CD14-positive monocyte (primary cell): ENCODE measurements around the gene PLCD3. TPM values are rescaled to one million over a fixed set of nuclear protein-coding genes. Genes with fewer than 3 reads are reported as not detected.

ENCODE experiments used
- DNase-seq, 3 donors: peaks; one replicate each; pipeline ENCODE4 v3.0.0-alpha.2; 2011 to 2022
- H2AFZ ChIP-seq: 2 replicates; pipeline ENCODE4 v1.6.0; 2012; ENCODE audit warnings: mild to moderate bottlenecking, low read depth, low read length, inconsistent platforms; ENCODE audit not compliant: insufficient read depth, poor library complexity, severe bottlenecking
- H3K27ac ChIP-seq, 2 donors: 1 replicate in 1 of 2; 2 replicates in 1 of 2; pipeline ENCODE4 v1.5.1; 2012 to 2013; ENCODE audit warnings: low read length in 2 of 2, control low read depth in 1 of 2, inconsistent platforms in 1 of 2, low read depth in 1 of 2, mild to moderate bottlenecking in 1 of 2
- H3K27me3 ChIP-seq, 2 donors: one replicate each; pipeline versions ENCODE4 v1.6.0 to v1.6.1; 2011 to 2013; ENCODE audit warnings: low read length in 2 of 2; ENCODE audit not compliant: control insufficient read depth in 2 of 2, insufficient read depth in 2 of 2
- H3K36me3 ChIP-seq, 2 donors: replicated peaks in 1 of 2; 1 replicate in 1 of 2; 2 replicates in 1 of 2; pipeline versions ENCODE4 v1.5.1 to v1.6.1; 2012 to 2013; ENCODE audit warnings: low read length in 2 of 2, control low read depth in 1 of 2, inconsistent platforms in 1 of 2, mild to moderate bottlenecking in 1 of 2; ENCODE audit not compliant: insufficient read depth in 2 of 2, control insufficient read depth in 1 of 2
- H3K4me1 ChIP-seq, 2 donors: 1 replicate in 1 of 2; 2 replicates in 1 of 2; pipeline versions ENCODE4 v1.5.1 to v1.6.1; 2012 to 2013; ENCODE audit warnings: low read length in 2 of 2, control low read depth in 1 of 2, inconsistent platforms in 1 of 2, mild to moderate bottlenecking in 1 of 2, moderate library complexity in 1 of 2; ENCODE audit not compliant: insufficient read depth in 2 of 2, control insufficient read depth in 1 of 2
- H3K4me2 ChIP-seq: replicated peaks from 2 replicates; pipeline ENCODE3; 2012; ENCODE audit warnings: low read length, moderate library complexity, mild to moderate bottlenecking; ENCODE audit not compliant: poor library complexity, severe bottlenecking; ENCODE audit errors: extremely low read depth
- H3K4me3 ChIP-seq, 3 experiments: fragments of 200-600 bp in 1 of 3; sonication (generic) in 1 of 3; replicated peaks in 1 of 3; 1 replicate in 2 of 3; 2 replicates in 1 of 3; pipeline ENCODE4 v1.5.1; 2011 to 2013; ENCODE audit warnings: low read length in 3 of 3, mild to moderate bottlenecking in 3 of 3, control low read depth in 2 of 3, low read depth in 2 of 3, inconsistent platforms in 1 of 3, moderate library complexity in 1 of 3
- H3K79me2 ChIP-seq: 2 replicates; pipeline ENCODE4 v1.6.0; 2012; ENCODE audit warnings: mild to moderate bottlenecking, control low read depth, inconsistent platforms, low read length, moderate library complexity; ENCODE audit not compliant: insufficient read depth
- H3K9ac ChIP-seq: 2 replicates; pipeline ENCODE4 v1.6.0; 2017; ENCODE audit warnings: low read length, mild to moderate bottlenecking; ENCODE audit not compliant: insufficient read depth, poor library complexity, severe bottlenecking
- H3K9me3 ChIP-seq, 2 donors: replicated peaks in 1 of 2; 1 replicate in 1 of 2; 2 replicates in 1 of 2; pipeline versions ENCODE4 v1.5.1 to v1.6.1; 2012 to 2013; ENCODE audit warnings: low read length in 2 of 2, control low read depth in 1 of 2; ENCODE audit not compliant: control insufficient read depth in 1 of 2, insufficient read depth in 1 of 2
- H4K20me1 ChIP-seq: 2 replicates; pipeline ENCODE4 v1.6.0; 2012; ENCODE audit warnings: mild to moderate bottlenecking, low read length, control low read depth, moderate library complexity; ENCODE audit not compliant: insufficient read depth
- H3K27ac Mint-ChIP-seq, 7 donors: one replicate each; pipeline ENCODE4 v1.8.0; 2020; ENCODE audit warnings: mild to moderate bottlenecking in 7 of 7, mixed read lengths in 7 of 7, moderate library complexity in 6 of 7, inconsistent platforms in 2 of 7
- H3K27me3 Mint-ChIP-seq, 3 donors: one replicate each; pipeline ENCODE4 v1.8.0; 2021 to 2022; ENCODE audit warnings: low read depth in 3 of 3, mild to moderate bottlenecking in 3 of 3, mixed read lengths in 3 of 3, moderate library complexity in 3 of 3, inconsistent platforms in 1 of 3
- H3K36me3 Mint-ChIP-seq, 2 donors: one replicate each; pipeline ENCODE4 v1.8.0; 2020; ENCODE audit warnings: mixed read lengths in 2 of 2, inconsistent platforms in 1 of 2, mild to moderate bottlenecking in 1 of 2
- H3K4me1 Mint-ChIP-seq: one replicate; pipeline ENCODE4 v1.8.0; 2020; ENCODE audit warnings: mild to moderate bottlenecking, mixed read lengths
- H3K4me3 Mint-ChIP-seq, 2 donors: one replicate each; pipeline ENCODE4 v1.8.0; 2020; ENCODE audit warnings: mild to moderate bottlenecking in 2 of 2, mixed read lengths in 2 of 2, moderate library complexity in 1 of 2
- H3K9me3 Mint-ChIP-seq, 7 donors: one replicate each; pipeline ENCODE4 v1.8.0; 2020 to 2022; ENCODE audit warnings: mixed read lengths in 7 of 7, mild to moderate bottlenecking in 6 of 7, moderate library complexity in 6 of 7, inconsistent platforms in 2 of 7
- CTCF ChIP-seq: fragments of 200-600 bp; IDR thresholded peaks from one replicate; pipeline ENCODE4 v1.8.0; 2022; ENCODE audit warnings: antibody characterized with exemption, mild to moderate bottlenecking
- WGBS: methylation state at CpG from one replicate; pipeline ENCODE4 v1.1.5; 2013; ENCODE audit warnings: missing lambda C conversion rate; ENCODE audit not compliant: insufficient coverage; 5-methylcytosine and 5-hydroxymethylcytosine counted together
- intact Hi-C, 2 donors: fragments of 100-400 bp; cut with micrococcal nuclease; formaldehyde crosslinking; loops; one replicate each; pipeline versions ENCODE4 v1.15.0 to v1.15.1; 2023
- polyA plus RNA-seq, 3 donors: library from polyadenylated mRNA; depleted of rRNA in 1 of 3; unstranded in 2 of 3; stranded (reverse) in 1 of 3; fragments of 300-500 nt in 2 of 3; fragments of >200 nt in 1 of 3; fragmentation: Illumina TruSeq in 2 of 3; gene quantifications; 1 replicate in 2 of 3; 2 replicates in 1 of 3; pipeline ENCODE4 v1.2.3, GENCODE V29; 2012 to 2021

The PLCD3 gene
- polyA plus RNA-seq, 3 donors: 0.97 to 25.8 (median 2.5) TPM

- H3K79me2 ChIP-seq: no peaks in the 10 kb centered on the region
- H3K27me3 Mint-ChIP-seq: peaks cover 15 to 29% (median 18%) of the 10 kb centered on the region in 3 donors
- peaks cover 0 to 3% of the 10 kb centered on the region in 2 donors for H3K36me3 Mint-ChIP-seq
- no peak overlapping the region for H3K27ac ChIP-seq
- no peaks in the 10 kb centered on the region for H3K36me3 ChIP-seq
- no peaks in the 10 kb centered on the region for H3K9me3 ChIP-seq
- TF ChIP-seq CTCF: no peak
- H4K20me1 ChIP-seq: no peaks in the 10 kb centered on the region
- intact Hi-C loops: no loop called here
- H3K4me1 Mint-ChIP-seq: peaks cover 2% of the 10 kb centered on the region
- no peak overlapping the region for H3K27ac Mint-ChIP-seq
- H3K9me3 Mint-ChIP-seq: peaks cover 0 to 4% (median 0%) of the 10 kb centered on the region in 7 donors
- no peak overlapping the region for H3K4me3 ChIP-seq
- no peaks in the 10 kb centered on the region for H3K4me1 ChIP-seq
- H3K27me3 ChIP-seq: peaks cover 0 to 17% of the 10 kb centered on the region in 2 donors
- no peak overlapping the region for H3K9ac ChIP-seq
- no peak overlapping the region for H3K4me3 Mint-ChIP-seq
- no peak overlapping the region for H2AFZ ChIP-seq
- H3K4me2 ChIP-seq: no peak overlapping the region
- DNase-seq: no peak
- no CpG with 5 or more reads among the region's 10 CpGs for whole genome bisulfite sequencing
Observed at GRCh38 chr17:45116434-45117016, 15.8 kb downstream of the PLCD3 start.

- no peak overlapping the region for H3K4me3 Mint-ChIP-seq
Observed at GRCh38 chr17:45115871-45116270, 16.4 kb downstream of the PLCD3 start.

More at GRCh38 chr17:45115871-45116270, 16.4 kb downstream of the PLCD3 start:
- no peak overlapping the region for H3K4me3 ChIP-seq
- no peaks in the 10 kb centered on the region for H3K4me1 ChIP-seq
- H3K79me2 ChIP-seq: no peaks in the 10 kb centered on the region
- intact Hi-C loops: no loop called here
- Mint-ChIP-seq H3K9me3 (peaks cover 0 to 1% (median 0%) of the 10 kb centered on the region in 7 donors), H3K36me3 (peaks cover 0 to 3% of the 10 kb centered on the region in 2 donors), H3K4me1 (no peaks in the 10 kb centered on the region), H3K27ac (peak overlapping the region in 1 of 7 donors; percentile 36), H3K27me3 (peaks cover 10 to 23% (median 13%) of the 10 kb centered on the region in 3 donors)
- H3K9ac ChIP-seq: no peak overlapping the region
- 56% methylated on average over 7 of the region's 11 CpGs for WGBS
- H3K9me3 ChIP-seq: no peaks in the 10 kb centered on the region
- no peak overlapping the region for H3K27ac ChIP-seq
- no peaks in the 10 kb centered on the region for H3K36me3 ChIP-seq
- H3K27me3 ChIP-seq: peaks cover 0 to 11% of the 10 kb centered on the region in 2 donors
- H3K4me2 ChIP-seq: no peak overlapping the region
- no peak for TF ChIP-seq CTCF
- no peak overlapping the region for H2AFZ ChIP-seq
- no peak for DNase-seq
- no peaks in the 10 kb centered on the region for H4K20me1 ChIP-seq
